T-helper 2 cell treated with Interferon-gamma antibody and Interleukin-4, amounts not matched to agents 100 ng/mL and 5 ng/mL, for 36 hours (primary cell): ENCODE results near the gene PPP1R12B. TPM values are rescaled to one million over a fixed set of nuclear protein-coding genes. Genes with fewer than 3 reads are reported as not detected.
"Not testable (repeated sequence)": the region's sequence is repeated elsewhere in the genome, so short reads cannot be mapped to it uniquely, and the experiment has no call there.

Source experiments
- intact Hi-C: fragments of 100-400 bp; cut with micrococcal nuclease; formaldehyde crosslinking; loops from one replicate; pipeline ENCODE4 v1.15.1; 2023
- total RNA-seq: library from RNA; stranded (reverse); gene quantifications from 2 replicates; pipeline ENCODE4 v1.2.3, GENCODE V29; 2022

The PPP1R12B gene
- total RNA-seq, 1 donor from 2014 or later, result 20.4 TPM

DNA sequence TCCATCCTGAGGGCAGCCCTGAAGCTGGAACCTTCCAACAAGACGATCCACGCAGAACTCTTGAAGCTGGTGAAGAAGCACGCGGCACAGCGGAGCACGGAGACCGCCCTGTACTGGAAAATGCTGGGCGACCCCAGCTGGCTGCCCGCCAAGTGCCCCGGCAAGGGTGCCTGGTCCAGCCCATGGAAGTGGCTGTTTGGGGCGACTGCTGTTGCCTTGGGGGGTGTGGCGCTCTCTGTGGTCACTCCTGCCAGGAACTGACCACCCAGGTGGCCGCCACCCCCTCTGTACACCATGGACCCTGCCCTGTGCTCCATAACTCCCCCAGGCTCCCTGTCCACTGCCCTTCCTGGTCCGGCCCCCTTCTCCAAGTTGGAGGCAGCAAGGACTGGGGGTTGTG, 90.8 kb downstream of the PPP1R12B start:
- intact Hi-C loops, result no loop called here

DNA sequence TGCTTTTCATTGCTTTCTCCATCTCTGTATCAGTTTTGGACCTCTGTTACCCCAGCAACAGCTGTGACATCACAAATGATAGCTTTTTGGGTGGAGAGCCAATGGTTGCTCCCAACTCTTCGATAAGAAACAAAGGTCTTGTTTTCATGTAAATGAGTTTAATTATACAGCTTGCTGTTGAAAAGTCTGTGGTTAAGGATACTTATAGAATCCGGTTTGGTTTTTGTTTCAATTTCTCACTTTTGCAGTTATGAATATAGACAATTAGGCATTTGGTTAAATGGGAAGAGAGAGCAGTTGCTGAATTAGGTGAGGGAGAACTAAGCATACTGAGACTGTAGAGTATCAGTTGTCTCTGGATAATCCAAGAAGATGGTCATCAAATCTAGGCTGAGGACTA, 99.6 kb downstream of the PPP1R12B start:
- intact Hi-C loops, result not testable (repeated sequence)

DNA sequence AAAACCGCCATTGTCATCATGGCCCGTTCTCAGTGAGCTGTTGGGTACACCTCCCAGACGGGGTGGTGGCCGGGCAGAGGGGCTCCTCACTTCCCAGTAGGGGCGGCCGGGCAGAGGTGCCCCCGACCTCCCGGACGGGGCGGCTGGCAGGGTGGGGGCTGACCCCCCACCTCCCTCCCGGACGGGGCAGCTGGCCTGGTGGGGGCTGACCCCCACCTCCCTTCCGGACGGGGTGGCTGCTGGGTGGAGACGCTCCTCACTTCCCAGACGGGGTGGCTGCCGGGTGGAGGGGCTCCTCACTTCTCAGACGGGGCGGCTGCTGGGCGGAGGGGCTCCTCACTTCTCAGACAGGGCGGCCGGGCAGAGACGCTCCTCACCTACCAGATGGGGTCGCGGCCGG, 103.1 kb downstream of the PPP1R12B start:
- intact Hi-C loops, result not testable (repeated sequence)

DNA sequence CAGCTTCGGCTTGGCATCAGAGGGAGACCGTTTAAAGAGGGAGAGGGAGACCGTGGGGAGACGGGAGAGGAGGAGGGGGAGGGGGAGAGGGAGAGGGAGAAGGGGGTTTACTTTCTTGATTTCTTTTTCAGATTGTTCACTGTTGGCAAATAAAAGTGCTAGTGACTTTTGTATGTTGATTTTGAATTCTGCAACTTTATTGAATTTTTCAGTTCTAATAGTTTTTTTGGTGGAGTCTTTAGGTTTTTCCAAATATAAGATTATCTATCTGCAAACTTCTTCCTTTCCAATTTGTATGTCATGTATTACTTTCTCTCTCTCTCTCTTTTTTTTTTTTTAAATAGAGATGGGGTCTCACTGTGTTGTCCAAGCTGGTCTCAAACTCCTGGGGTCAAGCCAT, 104.0 kb downstream of the PPP1R12B start:
- intact Hi-C loops, result no loop called here

DNA sequence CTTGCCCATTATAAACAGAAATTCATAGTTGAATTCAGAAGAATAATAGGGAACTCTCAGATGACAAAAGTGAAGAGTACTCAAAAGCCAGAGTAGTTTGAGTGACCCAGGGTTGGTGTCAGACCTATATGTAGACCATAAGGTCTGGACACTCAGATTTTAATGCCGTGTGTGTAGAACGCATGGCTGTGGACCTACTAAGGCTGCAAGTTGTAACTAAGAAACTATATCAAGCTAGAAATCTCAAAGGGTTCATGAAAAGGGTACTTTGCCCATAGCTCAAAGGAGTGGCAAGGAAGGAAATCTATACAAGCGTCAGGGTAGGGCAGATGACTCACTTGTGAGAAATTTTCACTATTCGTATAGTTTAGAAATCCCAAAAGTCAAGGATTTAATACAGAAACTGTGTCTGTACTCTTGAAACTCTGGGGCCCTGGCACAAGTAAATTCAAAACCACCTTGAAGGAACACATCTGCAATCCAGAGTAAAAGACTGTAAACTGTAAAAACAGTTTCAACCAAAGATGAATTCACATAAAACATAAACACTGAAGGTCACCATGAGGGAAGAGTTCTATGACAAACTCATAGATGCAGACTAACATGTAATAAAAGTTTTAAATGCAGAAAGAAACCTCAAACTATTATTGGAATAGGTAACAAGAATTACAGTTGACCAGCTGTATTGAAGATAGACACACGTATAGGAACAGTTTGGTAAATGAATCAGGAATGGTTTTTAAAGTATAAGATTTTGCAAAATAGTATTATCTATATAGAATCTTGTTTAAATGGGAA, 108.1 kb downstream of the PPP1R12B start:
- intact Hi-C loops, result not testable (repeated sequence)

GRCh38 chr1:202458651-202459050, 110.2 kb downstream of the PPP1R12B start:
- intact Hi-C loops, result not testable (repeated sequence)

- intact Hi-C loops, result loop anchor here (5.0 to 10.0 kb wide), 2 partner anchors 115 to 258 kb away; no protein-coding TSS in a partner anchor
These were observed 111.1 kb downstream of the PPP1R12B start for GRCh38 chr1:202459470-202460142.

- intact Hi-C loops, result loop anchor here (5.0 to 10.0 kb wide), 2 partner anchors 115 to 257 kb away; no protein-coding TSS in a partner anchor
These were observed 111.6 kb downstream of the PPP1R12B start for GRCh38 chr1:202460143-202460495.

- intact Hi-C loops, result loop anchor here (5.0 to 10.0 kb wide), 2 partner anchors 112 to 255 kb away; no protein-coding TSS in a partner anchor
These were observed 114.0 kb downstream of the PPP1R12B start for GRCh38 chr1:202462342-202463076.

DNA sequence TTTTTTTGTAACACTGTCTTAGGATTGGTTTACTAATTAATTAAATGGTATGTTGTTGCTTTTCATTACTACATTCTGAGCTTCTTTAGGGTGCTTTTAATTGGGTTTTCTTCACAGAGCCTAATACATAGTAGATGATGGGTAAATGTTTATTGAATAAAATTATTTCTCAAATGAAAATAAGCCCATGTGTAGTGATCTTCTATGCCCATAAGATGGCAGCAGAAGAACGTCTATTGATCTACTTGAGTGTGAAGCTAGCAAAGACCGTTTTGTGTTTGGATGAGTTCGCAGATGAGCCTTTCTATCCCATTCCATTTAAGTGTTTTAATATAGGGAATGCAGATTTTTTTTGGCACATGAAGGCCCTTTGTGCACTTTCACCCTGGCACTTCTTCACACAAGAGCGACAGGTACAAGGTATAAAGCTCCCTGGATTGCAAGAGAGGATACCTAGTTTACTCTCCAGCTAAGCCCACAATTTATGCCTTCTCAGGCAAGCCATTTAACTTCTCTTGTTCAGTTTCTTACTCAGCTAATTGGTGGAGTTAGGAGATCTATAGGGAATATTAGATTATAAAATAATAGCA, 115.7 kb downstream of the PPP1R12B start:
- intact Hi-C loops, result loop anchor here (5.0 to 10.0 kb wide), 2 partner anchors 111 to 253 kb away; no protein-coding TSS in a partner anchor

- intact Hi-C loops, result loop anchor here (10.0 kb wide), 1 partner anchor 109 kb away; no protein-coding TSS in a partner anchor
These were observed 117.3 kb downstream of the PPP1R12B start for GRCh38 chr1:202465644-202466270.

- intact Hi-C loops, result loop anchor here (10.0 kb wide), 1 partner anchor 108 kb away; no protein-coding TSS in a partner anchor
These were observed 117.8 kb downstream of the PPP1R12B start for GRCh38 chr1:202466339-202466738.

- intact Hi-C loops, result loop anchor here (10.0 kb wide), 1 partner anchor 107 kb away; no protein-coding TSS in a partner anchor
These were observed 118.9 kb downstream of the PPP1R12B start for GRCh38 chr1:202467381-202467780.

GRCh38 chr1:202468695-202469094, 120.2 kb downstream of the PPP1R12B start:
- intact Hi-C loops, result loop anchor here (10.0 kb wide), 1 partner anchor 106 kb away; no protein-coding TSS in a partner anchor

DNA sequence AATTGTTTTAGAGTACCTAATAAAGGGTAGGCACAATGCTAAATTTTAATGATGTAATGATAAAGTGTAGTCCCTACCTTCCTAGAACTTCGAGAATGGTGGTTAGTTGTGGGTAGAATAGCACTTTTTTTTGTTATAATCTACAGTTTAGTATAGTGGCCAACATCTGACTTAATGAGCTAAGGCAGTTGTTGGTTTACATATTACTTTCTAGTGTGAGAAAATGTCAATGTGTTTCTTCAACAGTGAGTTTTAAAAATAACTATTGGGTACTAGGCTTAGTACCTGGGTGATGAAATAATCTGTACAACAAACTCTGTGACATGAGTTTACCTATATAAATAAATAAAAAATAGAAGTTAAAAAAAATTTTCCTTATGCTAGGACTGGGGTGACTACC, 120.6 kb downstream of the PPP1R12B start:
- intact Hi-C loops, result loop anchor here (10.0 kb wide), 1 partner anchor 106 kb away; no protein-coding TSS in a partner anchor

GRCh38 chr1:202471246-202471645, 122.7 kb downstream of the PPP1R12B start:
- intact Hi-C loops, result no loop called here

DNA sequence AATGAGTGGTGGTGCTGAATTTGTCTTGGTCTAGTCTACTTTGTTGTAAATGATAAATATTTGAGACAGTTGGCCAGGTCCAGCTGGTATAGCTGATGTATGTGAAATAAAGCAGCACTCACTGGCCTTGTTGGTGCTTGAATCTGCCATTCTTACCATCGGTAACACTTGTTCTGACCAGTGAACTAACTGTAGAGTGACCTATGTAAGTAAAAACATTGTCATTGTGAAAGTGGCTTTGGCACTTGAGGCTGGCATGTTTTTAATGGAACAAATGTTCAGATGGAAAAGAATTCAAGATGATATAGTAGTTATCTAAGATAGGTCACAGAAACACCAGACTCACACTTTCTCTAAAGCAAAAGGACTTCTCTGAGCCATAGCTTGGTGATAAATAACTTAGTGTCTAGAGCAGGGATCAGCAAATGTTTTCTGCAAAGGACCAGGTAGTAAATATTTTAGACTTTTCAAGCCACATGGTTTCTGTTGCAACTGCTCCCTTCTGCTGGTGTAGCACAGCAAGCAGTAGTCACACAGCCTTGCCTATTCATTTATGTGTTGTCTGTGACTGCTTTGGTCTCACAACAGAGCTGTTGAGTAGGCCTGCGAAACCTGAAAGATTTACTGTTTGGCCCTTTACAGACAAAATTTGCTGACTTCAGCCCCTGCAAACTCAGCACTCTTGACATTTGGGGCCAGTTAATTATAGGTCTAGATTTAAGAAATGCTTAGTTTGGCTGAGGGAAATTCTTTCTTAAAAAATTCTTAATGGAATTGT, 124.0 kb downstream of the PPP1R12B start:
- intact Hi-C loops, result not testable (repeated sequence)

DNA sequence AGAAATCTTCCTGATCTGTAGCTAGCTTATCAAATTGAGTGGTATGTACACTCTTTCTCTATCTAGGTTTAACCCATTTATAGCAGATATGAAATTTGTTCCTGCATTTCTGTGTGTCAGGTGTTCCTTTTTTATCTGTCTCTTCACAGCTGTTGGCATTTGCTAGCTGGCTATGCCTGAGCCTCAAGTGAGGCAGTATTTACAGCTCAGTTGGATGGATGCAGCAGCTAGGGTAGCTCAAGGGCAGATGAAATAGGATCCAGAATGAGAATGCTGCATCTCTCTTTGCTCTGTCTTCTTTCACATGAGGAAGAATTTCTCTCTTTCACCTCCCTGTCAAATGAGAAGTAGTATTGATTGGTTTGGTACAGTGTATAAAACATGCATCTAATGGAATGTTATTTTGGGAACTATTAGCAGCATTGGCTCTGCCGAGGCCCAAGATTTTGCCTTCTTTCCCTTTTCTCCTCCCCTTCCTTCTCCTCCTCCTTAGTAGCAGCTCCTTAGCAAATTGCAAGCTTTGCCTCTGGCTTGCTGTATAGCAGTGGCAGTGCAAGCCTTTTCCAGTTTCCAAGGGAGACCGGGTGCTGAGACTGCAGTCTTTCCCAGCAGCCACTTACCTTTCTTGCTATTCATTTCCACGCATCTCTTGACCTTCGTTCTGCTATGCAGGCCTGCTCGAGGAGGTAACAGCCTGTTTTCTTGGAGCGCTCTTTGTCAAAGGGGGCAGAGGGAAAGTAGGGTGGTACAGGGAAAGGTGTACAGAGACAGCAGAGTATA, 125.0 kb downstream of the PPP1R12B start:
- intact Hi-C loops, result not testable (repeated sequence)

GRCh38 chr1:202479661-202480060, 131.2 kb downstream of the PPP1R12B start:
- intact Hi-C loops, result not testable (repeated sequence)
